Body of pancreas (tissue), 4 donors: Measurements from ENCODE around the gene PTRHD1.

Experiments
- CTCF ChIP-seq, 7 experiments: fragments of 450-650 bp in 4 of 7; fragments of 200-600 bp in 3 of 7; sonication (generic) in 3 of 7; IDR thresholded peaks; one replicate each; pipeline ENCODE4 v1.5.1; 2016 to 2019; ENCODE audit warnings: antibody characterized with exemption in 7 of 7
- POLR2A ChIP-seq, 3 donors: fragments of 450-650 bp; IDR thresholded peaks; one replicate each; pipeline ENCODE4 v1.6.1; 2016; ENCODE audit warnings: antibody characterized with exemption in 3 of 3, mild to moderate bottlenecking in 2 of 3

GRCh38 chr2:24819442-24820174 is 26.4 kb upstream of the PTRHD1 start:
- TF ChIP-seq CTCF (IDR thresholded peaks at IDR 0.05) (no peak), POLR2A (IDR thresholded peaks at IDR 0.05) (no peak)
